HepG2 (cell line): ENCODE results near the gene CNPPD1. TPM values are rescaled to one million over a fixed set of nuclear protein-coding genes. Genes with fewer than 3 reads are reported as not detected.

Experiments used
- AKAP8 ChIP-seq: sonication (generic); formaldehyde crosslinking; IDR thresholded peaks from 2 replicates; pipeline ENCODE4 v1.5.1; 2020; ENCODE audit warnings: mild to moderate bottlenecking, missing genetic modification reagents
- BCL6 ChIP-seq: IDR thresholded peaks from 2 replicates; pipeline ENCODE4 v1.6.1; 2016; ENCODE audit warnings: missing genetic modification reagents, missing compliant biosample characterization
- DNMT3B ChIP-seq: conservative IDR thresholded peaks from 2 replicates; pipeline ENCODE4 v1.6.1; 2016; ENCODE audit warnings: missing biosample characterization, control low read depth
- EEA1 ChIP-seq: sonication (generic); formaldehyde crosslinking; IDR thresholded peaks from 2 replicates; pipeline ENCODE4 v1.5.1; 2020; ENCODE audit warnings: mild to moderate bottlenecking, missing genetic modification reagents, borderline replicate concordance
- FOSL1 ChIP-seq: sonication (generic); formaldehyde crosslinking; IDR thresholded peaks from 2 replicates; pipeline ENCODE4 v1.9.0; 2021; ENCODE audit warnings: missing genetic modification reagents, borderline replicate concordance
- KDM1A ChIP-seq: IDR thresholded peaks from 2 replicates; pipeline ENCODE4 v1.6.1; 2016; ENCODE audit warnings: missing compliant biosample characterization
- KDM6A ChIP-seq: IDR thresholded peaks from 2 replicates; pipeline ENCODE4 v1.6.1; 2016; ENCODE audit warnings: low read depth
- MED8 ChIP-seq: sonication (generic); formaldehyde crosslinking; IDR thresholded peaks from 2 replicates; pipeline ENCODE4 v1.8.1; 2023; ENCODE audit warnings: mild to moderate bottlenecking, missing genetic modification reagents; ENCODE audit not compliant: insufficient replicate concordance
- MEF2D ChIP-seq: sonication (generic); formaldehyde crosslinking; IDR thresholded peaks from 2 replicates; pipeline ENCODE4 v1.5.1; 2020; ENCODE audit warnings: mild to moderate bottlenecking, missing genetic modification reagents
- MYNN ChIP-seq: sonication (generic); formaldehyde crosslinking; IDR thresholded peaks from 2 replicates; pipeline ENCODE4 v1.4.0; 2020; ENCODE audit warnings: mild to moderate bottlenecking, low read depth, missing genetic modification reagents
- NFKBIZ ChIP-seq: IDR thresholded peaks from 2 replicates; pipeline ENCODE4 v1.6.1; 2018; ENCODE audit warnings: missing genetic modification reagents, missing compliant biosample characterization
- PRMT3 ChIP-seq: sonication (generic); formaldehyde crosslinking; IDR thresholded peaks from 2 replicates; pipeline ENCODE4 v1.8.1; 2022; ENCODE audit warnings: low read depth, mild to moderate bottlenecking, moderate library complexity, missing genetic modification reagents, borderline replicate concordance
- SPEN ChIP-seq: sonication (generic); formaldehyde crosslinking; IDR thresholded peaks from 2 replicates; pipeline ENCODE4 v1.5.1; 2020; ENCODE audit warnings: low read depth, mild to moderate bottlenecking, missing genetic modification reagents
- USF2 ChIP-seq, 2 experiments: sonication (generic) in 1 of 2; formaldehyde crosslinking in 1 of 2; IDR thresholded peaks; 2 replicates each; pipeline versions ENCODE4 v1.5.1 to v1.6.1; 2011 to 2020; ENCODE audit warnings: borderline replicate concordance in 1 of 2, low read depth in 1 of 2, low read length in 1 of 2, mild to moderate bottlenecking in 1 of 2, missing genetic modification reagents in 1 of 2, moderate library complexity in 1 of 2
- ZBTB26 ChIP-seq: IDR thresholded peaks from 2 replicates; pipeline ENCODE4 v1.6.1; 2016; ENCODE audit warnings: missing compliant biosample characterization, missing genetic modification reagents, borderline replicate concordance
- ZBTB39 ChIP-seq: sonication (generic); formaldehyde crosslinking; IDR thresholded peaks from 2 replicates; pipeline ENCODE4 v1.5.0; 2020; ENCODE audit warnings: missing genetic modification reagents
- ZC3H4 ChIP-seq: sonication (generic); formaldehyde crosslinking; IDR thresholded peaks from 2 replicates; pipeline ENCODE4 v1.4.0; 2020; ENCODE audit warnings: missing genetic modification reagents, borderline replicate concordance
- ZFAT ChIP-seq: sonication (generic); formaldehyde crosslinking; conservative IDR thresholded peaks from 2 replicates; pipeline ENCODE4 v1.8.1; 2023; ENCODE audit warnings: missing genetic modification reagents, inconsistent platforms
- ZNF225 ChIP-seq: sonication (generic); formaldehyde crosslinking; IDR thresholded peaks from 2 replicates; pipeline ENCODE4 v1.4.0; 2020; ENCODE audit warnings: mild to moderate bottlenecking, missing genetic modification reagents
- ZNF543 ChIP-seq: sonication (generic); formaldehyde crosslinking; IDR thresholded peaks from 2 replicates; pipeline ENCODE4 v1.4.0; 2020; ENCODE audit warnings: mild to moderate bottlenecking, missing genetic modification reagents
- ZNF550 ChIP-seq: sonication (generic); formaldehyde crosslinking; IDR thresholded peaks from 2 replicates; pipeline ENCODE4 v1.4.0; 2020; ENCODE audit warnings: mild to moderate bottlenecking, missing genetic modification reagents, borderline replicate concordance
- ZNF660 ChIP-seq: sonication (generic); formaldehyde crosslinking; IDR thresholded peaks from 2 replicates; pipeline ENCODE4 v1.5.1; 2020; ENCODE audit warnings: mild to moderate bottlenecking, low read depth, missing genetic modification reagents, borderline replicate concordance
- ZNF672 ChIP-seq: sonication (generic); formaldehyde crosslinking; IDR thresholded peaks from 2 replicates; pipeline ENCODE4 v1.8.1; 2022; ENCODE audit warnings: missing genetic modification reagents
- ZNF839 ChIP-seq: sonication (generic); formaldehyde crosslinking; IDR thresholded peaks from 2 replicates; pipeline ENCODE4 v1.4.0; 2020; ENCODE audit warnings: missing genetic modification reagents, mild to moderate bottlenecking, borderline replicate concordance
- polyA plus RNA-seq, 8 experiments: library from polyadenylated mRNA; depleted of rRNA in 3 of 8; stranded (reverse) in 7 of 8; unstranded in 1 of 8; fragments of >200 nt; fragmentation: Illumina TruSeq in 4 of 8; extraction: Trizol in 4 of 8; gene quantifications; 2 replicates each; pipeline versions ENCODE4 v1.2.1 to v1.2.3, GENCODE V29; 2011 to 2016; ENCODE audit warnings: low read depth in 4 of 8, missing spikeins in 1 of 8, mixed read lengths in 1 of 8; ENCODE audit not compliant: insufficient read depth in 1 of 8
- total RNA-seq, 5 experiments: library from RNA; depleted of rRNA; stranded (reverse); fragments of >200 nt; fragmentation: Illumina TruSeq; extraction: Trizol; gene quantifications; 2 replicates each; pipeline ENCODE4 v1.2.3, GENCODE V29; 2016; ENCODE audit warnings: low read depth in 1 of 5

CNPPD1 gene
- total and polyA plus RNA-seq, 2 of the 13 experiments (the other 11 are each of a cell fraction or from before 2014, with no cell fraction given) = 35.5 to 49.4 TPM

- TF ChIP-seq ZBTB26 = no peak
- peak; percentile 97 for TF ChIP-seq BCL6 (CRISPR knock-in tag)
- no peak for TF ChIP-seq ZC3H4
- TF ChIP-seq AKAP8 (CRISPR knock-in tag) = no peak
- TF ChIP-seq KDM6A (CRISPR knock-in tag) = no peak
- TF ChIP-seq ZNF672 = no peak
- no peak for TF ChIP-seq ZNF660 (CRISPR knock-in tag)
- no peak for TF ChIP-seq MED8 (CRISPR knock-in tag)
- TF ChIP-seq ZNF550 (CRISPR knock-in tag) = no peak
- no peak for TF ChIP-seq MYNN
- no peak for TF ChIP-seq USF2 (IDR thresholded peaks at IDR 0.05; ENCODE audit: low read depth, low read length)
- TF ChIP-seq USF2 (CRISPR knock-in tag; IDR thresholded peaks at IDR 0.05; ENCODE audit: borderline replicate concordance) = no peak
- peak; percentile 64; the same call in 1 of the 2 replicates for TF ChIP-seq KDM1A (CRISPR knock-in tag)
- no peak for TF ChIP-seq FOSL1 (CRISPR knock-in tag)
- TF ChIP-seq DNMT3B (CRISPR knock-in tag) = no peak
- TF ChIP-seq MEF2D (CRISPR knock-in tag) = peak; percentile 90
- no peak for TF ChIP-seq NFKBIZ (CRISPR knock-in tag)
- TF ChIP-seq SPEN (CRISPR knock-in tag) = no peak
- no peak for TF ChIP-seq PRMT3 (CRISPR knock-in tag)
- TF ChIP-seq ZNF839 = no peak
- TF ChIP-seq ZBTB39 (CRISPR knock-in tag) = 0 out of 2 replicates have a peak, but pooled peaks have one; percentile 53
- TF ChIP-seq ZFAT (CRISPR knock-in tag) = no peak
- 0 out of 2 replicates have a peak, but pooled peaks have one; percentile 29 for TF ChIP-seq ZNF543 (CRISPR knock-in tag)
- TF ChIP-seq EEA1 (CRISPR knock-in tag) = no peak
- TF ChIP-seq ZNF225 (CRISPR knock-in tag) = no peak
Observed at GRCh38 chr2:219126555-219126954, 50.2 kb downstream of the CNPPD1 start (continued).
